Inflammatory macrophage treated with lipopolysaccharide for 4 hours (primary cell): ENCODE data around the gene ASS1.

Experiments
- DNase-seq: peaks from one replicate; pipeline ENCODE4 v3.0.0-alpha.2; 2020

The ASS1 gene

GRCh38 chr9:130500340-130501180 is 55.8 kb downstream of the ASS1 start:
- no peak for DNase-seq

GRCh38 chr9:130501639-130502038 is 56.9 kb downstream of the ASS1 start:
- DNase-seq, result no peak

DNA sequence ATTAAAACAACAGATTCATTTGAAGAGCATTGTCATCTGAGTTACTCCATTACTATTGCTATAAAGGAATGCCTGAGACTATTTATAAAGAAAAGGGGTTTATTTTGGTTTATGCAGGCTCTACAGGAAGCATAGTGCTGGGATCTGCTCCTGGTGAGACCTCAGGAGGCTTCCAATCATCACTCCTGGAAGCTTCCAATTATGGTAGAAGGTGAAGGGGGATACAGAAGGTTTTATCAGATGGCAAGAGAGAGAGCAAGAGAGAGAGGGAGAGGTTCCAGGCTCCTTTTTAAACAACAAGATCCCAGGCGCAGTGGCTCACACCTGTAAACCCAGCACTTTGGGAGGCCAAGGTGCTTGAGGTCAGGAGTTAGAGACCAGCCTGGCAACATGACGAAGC is 63.5 kb downstream of the ASS1 start:
- no peak for DNase-seq

DNA sequence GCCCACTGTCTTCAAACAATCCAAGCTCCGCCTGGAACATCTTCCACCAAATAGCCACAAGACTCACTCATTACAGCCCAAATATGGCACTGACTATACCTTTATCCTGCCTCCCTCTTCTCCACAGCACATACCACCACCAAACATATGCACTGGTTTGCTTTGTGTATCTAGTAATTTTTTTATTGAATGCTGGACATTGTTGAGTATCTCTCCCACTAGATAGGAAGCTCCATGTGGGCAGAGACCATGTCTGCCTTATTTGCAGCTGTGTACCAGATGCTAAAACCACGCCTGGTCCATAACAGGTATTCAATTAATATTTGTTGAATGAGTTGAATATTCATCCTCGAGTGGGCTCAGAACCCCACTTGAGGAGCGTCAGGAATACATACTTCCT is 67.4 kb downstream of the ASS1 start:
- no peak for DNase-seq

DNA sequence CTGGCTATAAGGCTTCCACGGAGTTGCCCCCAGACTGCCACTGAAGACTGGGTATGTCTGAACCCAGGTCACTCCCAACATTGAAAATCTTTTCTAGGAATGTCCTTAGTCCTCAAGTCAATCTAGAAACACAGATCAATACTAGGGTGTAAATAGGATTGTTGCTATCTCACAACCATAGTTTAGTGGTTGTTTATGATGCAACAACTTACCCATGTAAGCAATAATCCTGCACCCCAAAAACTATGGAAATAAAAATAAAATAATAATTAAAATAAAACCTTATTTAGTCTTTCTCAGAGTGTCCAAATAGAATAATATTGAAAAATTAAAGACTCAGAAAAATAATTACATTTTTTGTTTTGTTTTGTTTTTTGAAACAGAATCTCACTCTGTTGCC is 68.3 kb downstream of the ASS1 start:
- no peak for DNase-seq

DNA sequence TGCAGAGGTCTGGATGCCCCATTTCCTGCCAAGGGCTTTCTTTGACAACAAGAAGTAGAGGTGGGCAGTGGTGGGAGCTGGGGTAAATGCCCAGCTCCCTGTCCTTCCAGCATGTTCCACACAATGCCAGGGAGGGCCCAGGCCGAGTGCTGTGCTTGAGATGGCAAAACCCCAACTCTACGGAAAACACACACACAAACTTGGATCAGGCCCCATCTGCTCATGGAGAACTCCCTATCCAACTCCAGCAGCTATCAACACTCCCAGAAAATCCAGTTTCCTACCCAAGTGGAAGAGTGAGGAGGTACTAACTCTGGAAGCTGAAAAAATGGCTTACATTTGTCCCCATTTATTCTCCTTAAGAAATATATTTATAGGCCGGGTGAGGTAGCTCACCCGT is 73.5 kb downstream of the ASS1 start:
- no peak for DNase-seq

GRCh38 chr9:130518943-130519799 is 74.4 kb downstream of the ASS1 start:
- no peak for DNase-seq

DNA sequence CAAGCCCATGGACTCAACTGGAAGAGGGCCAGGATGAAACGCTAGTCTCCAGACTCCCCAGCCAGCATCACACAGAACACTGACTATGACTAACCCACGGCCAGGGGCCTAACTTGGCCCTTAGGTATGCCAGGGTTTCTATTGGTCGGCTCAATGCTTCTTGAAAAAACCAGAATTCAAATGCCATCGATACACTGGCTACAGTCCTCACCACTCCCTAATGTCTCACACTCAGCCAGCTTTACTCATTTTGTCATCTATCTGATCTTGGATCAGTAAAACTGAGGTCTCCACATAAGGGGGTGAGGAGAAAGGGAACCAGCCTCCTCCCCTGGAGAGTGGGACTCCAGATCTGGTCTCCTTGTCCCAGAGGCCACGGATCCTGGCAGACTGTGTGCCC is 75.2 kb downstream of the ASS1 start:
- DNase-seq, result no peak

DNA sequence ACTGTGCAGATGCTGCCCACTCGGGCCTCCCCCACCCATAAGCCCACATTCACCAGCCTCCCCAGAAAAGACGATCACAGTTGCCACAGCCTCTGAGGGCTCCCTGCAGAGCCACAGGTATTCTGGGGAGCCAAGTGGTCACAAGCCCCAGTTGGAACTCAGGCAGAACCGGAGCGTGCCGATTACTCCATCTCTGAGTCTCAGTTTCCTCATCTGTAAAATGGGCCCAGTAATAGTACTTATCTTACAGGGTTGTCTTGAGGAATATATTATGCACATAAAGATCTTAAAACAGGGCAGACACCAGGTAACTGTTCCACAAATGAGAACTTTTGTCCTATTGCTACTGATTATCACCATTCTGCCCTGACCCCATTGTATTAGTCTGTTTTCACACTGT is 77.0 kb downstream of the ASS1 start:
- no peak for DNase-seq

GRCh38 chr9:130522233-130522808 is 77.6 kb downstream of the ASS1 start:
- DNase-seq, result peak; percentile 6

DNA sequence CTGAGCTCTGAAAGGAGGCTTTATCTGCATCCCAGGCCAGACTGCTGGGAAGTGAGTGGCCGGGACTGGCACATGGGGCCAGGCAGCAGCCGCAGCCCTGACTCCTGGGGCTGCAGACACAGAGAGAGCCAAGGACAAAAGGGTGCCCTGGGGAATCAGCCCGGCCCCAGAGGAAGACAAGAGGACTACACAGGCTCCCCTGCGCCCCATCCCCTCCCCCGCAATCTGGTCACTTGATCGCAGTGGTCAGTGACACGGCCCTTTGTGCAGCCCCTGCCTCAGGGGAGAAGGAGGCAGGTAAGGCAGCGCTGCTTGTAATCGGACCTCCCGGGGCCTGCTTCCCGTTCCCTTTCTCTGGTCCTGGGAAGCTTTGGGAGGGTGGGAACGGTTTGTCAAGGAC is 79.2 kb downstream of the ASS1 start:
- DNase-seq, result no peak

DNA sequence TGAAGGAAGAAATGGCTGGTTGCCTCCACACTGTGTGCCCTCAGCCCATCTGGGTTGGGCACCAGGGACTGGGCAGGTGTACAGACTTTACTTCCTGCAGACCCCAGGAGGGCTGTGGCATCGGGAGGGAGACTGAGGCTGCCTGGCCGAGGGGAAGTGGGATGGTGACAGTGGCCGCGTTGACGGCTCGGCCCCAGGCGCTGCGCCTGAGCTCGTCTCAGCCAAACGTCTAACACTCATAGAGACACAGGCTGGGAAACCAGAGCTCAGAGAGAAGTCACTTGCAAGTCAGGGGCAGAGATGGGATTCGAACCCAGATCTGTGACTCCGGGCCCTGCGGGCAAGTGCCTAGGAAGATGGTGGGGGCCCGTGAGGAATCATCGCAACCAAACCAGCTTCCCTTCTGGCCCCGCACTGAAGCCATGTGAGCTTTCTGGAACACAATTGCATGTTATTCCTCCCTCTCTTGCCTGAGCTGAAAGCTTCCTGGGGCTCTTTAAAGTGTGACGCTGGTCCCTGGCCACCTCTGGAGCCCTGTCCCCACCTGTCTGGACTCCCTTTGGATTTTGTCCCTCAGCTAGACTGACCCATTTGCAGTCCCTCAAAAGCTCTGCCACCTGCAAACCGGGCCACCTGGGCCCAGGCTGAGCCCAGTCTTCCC is 81.6 kb downstream of the ASS1 start:
- no peak for DNase-seq

DNA sequence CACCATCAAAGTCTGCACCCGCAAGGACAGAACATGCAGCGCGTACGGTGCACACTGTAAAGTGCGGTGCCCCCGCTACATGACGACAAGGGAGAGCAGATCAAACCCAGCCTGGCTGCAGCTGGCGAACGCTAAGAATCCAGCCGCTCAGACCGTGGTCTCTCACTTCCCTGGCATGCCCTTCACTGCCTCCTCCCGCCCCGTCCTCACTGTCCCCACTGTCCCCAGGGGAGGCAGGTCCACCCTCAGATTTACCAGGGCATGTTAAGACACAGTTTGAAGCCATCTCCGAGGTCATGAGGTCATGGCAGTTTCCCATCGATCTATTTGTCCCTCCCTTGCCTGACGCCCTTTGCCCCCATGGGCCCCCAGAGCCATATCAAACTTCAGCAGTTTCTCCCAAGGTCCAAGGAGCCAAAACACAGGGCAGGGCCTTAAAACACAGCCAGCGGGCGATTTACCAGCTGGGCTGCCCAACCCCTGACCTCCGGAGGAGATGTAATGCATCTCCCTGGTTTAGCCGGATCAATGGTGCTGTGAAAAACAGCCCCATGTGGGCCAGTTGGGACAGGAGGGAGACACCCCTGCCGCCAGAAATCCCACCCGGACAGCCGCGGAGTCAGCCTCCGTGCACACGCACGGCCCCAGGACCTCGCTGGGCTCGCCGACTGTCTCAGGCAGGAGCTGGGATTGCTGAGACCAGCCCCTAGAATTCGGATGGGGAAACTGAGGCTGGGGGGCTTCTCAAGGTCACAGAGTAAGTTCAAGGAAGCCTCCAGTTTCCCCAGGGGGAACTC is 82.3 kb downstream of the ASS1 start:
- no peak for DNase-seq

- DNase-seq, result no peak
Measured at GRCh38 chr9:130527651-130528310, 83.0 kb downstream of the ASS1 start.

DNA sequence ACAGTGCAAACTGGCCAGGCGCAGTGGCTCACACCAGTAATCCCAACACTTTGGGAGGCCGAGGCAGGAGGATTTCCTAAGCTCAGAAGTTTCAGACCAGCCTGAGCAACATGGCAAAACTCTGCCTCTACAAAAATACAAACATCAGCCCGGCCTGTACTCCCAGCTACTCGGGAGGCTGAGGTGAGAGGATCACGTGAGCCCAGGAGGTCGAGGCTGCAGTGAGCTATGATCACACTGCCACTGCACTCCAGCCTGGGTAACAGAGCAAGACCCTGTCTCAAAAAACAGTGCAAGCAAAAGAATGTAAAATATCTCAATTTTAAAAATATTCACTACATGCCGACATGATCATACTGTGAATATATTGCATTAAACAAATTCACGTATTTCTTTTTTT is 83.9 kb downstream of the ASS1 start:
- DNase-seq, result no peak

- no peak for DNase-seq
Measured at GRCh38 chr9:130530938-130531337, 86.2 kb downstream of the ASS1 start.

GRCh38 chr9:130531670-130532069 is 86.9 kb downstream of the ASS1 start:
- no peak for DNase-seq

DNA sequence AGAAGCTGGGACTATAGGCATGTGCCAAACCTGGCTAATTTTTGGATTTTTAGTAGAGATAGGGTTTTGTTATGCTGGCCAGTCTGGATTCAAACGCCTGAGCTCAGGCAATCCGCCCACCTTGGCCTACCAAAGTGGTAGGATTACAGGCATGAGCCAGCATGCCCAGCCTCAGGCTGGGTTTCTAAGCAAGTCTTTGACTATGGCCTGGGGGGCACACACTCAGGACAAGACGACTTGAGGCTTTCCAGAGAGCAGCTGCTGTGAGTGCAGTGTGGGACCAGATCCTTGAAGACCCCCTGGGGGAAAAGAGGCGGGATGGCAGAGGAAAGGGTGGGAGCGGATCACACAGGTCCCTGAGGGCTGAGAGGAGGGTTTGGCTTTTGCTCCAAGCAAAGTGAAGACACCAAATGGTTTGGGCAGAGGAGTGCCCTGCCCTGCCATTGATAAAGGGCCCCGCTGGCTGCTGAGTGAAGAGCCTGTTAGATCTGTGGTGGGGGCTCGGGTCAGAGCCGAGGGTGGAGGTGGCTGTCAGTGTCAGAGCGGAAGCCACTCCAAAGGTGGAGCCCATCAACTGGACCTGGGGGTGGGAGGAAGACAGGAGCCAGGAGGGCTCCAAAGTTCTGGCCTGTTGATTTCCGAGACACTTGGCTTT is 87.8 kb downstream of the ASS1 start:
- no peak for DNase-seq

GRCh38 chr9:130535818-130536521 is 91.2 kb downstream of the ASS1 start:
- no peak for DNase-seq

DNA sequence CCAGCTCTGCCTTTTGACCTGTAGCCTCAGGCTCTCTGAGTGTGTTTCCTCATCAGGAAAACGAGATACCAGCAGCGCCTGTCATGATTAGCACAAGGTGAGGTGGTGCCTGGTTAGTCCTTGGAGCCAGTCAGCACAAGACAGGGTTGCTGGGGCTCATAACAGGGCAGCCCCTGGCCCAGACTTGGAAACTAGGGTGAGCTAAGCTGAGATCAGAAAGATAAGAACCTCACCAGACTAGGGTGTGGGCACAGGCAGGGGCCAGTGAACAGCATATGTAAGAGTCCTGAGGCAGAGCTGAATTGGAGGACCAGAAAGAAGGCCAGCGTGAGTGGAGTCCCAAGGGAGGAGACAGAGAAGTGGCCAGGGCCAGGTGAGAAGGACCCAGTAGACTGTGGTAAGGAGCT is 91.9 kb downstream of the ASS1 start:
- DNase-seq, result no peak
